ENCODE data around the gene POLR1C. TPM values are rescaled to one million over a fixed set of nuclear protein-coding genes. Genes with fewer than 3 reads are reported as not detected.
"Not testable (repeated sequence)": the region's sequence is repeated elsewhere in the genome, so short reads cannot be mapped to it uniquely, and the experiment has no call there.

The POLR1C gene
- 10 to 100 TPM; 27.4 to 27.6 TPM for total RNA-seq
- 10 to 100 TPM; 11.0 to 16.5 TPM for polyA plus RNA-seq
- long read RNA-seq, donor 1, transcript POLR1C-203 (9 exons, 1,355 nt) = major isoform, 12 of 26 reads
- long read RNA-seq, donor 1, partial matches to known transcripts = 1 of 26 reads
- long read RNA-seq, donor 1, other reads (novel, unspliced or antisense) = 11 of 26 reads
- long read RNA-seq, donor 2, partial matches to known transcripts = 1 of 23 reads
- long read RNA-seq, donor 2, other reads (novel, unspliced or antisense) = 20 of 23 reads

GRCh38 chr6:43516697-43517504 lies at the start of gene POLR1C, which contains the start of gene YIPF3:
TSS of gene POLR1C (plus strand) at chr6:43517089. CDS start at chr6:43517110, 21 bp downstream.
TSS of gene YIPF3 (minus strand) at chr6:43516926. CDS start at chr6:43516807, 119 bp downstream.
- ATAC-seq (ENCODE audit: low FRiP score) (peak; percentile 97), DNase-seq (peak; percentile 98)
- intact Hi-C loops (cut with DNase I) = no loop called here
- Histone ChIP-seq H3K27me3 (ENCODE audit: control insufficient read depth in 1 of 2, insufficient read depth in 2 of 2, low read length in 1 of 2) (no peaks in the 10 kb centered on the region), H3K4me3 (ENCODE audit: low read length in 2 of 2) (peak within 1 kb of the TSS; percentile 94), H3K36me3 (ENCODE audit: control insufficient read depth in 1 of 2, insufficient read depth in 2 of 2, low read length in 1 of 2) (peaks cover 12 to 15% of the 10 kb centered on the region in 2 donors), H3K9me3 (ENCODE audit: control insufficient read depth, low read length) (no peaks in the 10 kb centered on the region), H3K27ac (ENCODE audit: low read depth in 1 of 2, low read length in 2 of 2) (peak within 1 kb of the TSS in 1 of 2 donors; percentile 20), H3K4me1 (ENCODE audit: control insufficient read depth in 1 of 2, insufficient read depth in 2 of 2, low read length in 2 of 2) (peaks cover 0 to 3% of the 10 kb centered on the region in 2 donors)
- WGBS, 2 donors = 0 to 1% methylated on average over 57 of the region's 57 CpGs

DNA sequence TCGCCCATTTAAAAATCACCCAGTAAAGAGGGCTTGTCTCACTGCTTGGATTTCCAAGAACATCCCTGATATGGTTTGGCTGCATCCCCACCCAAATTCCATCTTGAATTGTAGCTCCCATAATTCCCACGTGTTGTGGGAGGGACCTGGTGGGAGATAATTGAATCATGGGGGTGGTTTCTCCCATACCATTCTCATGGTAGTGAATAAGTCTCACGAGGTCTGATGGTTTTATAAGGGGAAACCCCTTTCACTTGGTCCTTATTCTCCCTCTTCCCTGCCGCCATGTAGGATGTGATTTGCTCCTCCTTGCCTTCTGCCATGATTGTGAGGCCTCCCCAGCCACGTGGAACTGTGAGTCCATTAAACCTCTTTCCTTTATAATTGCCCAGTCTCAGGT lies 49.6 kb upstream of the POLR1C start:
- H3K4me1 ChIP-seq (ENCODE audit: control insufficient read depth in 1 of 2, insufficient read depth in 2 of 2, low read length in 2 of 2); H3K4me3 ChIP-seq (ENCODE audit: low read length in 2 of 2); intact Hi-C loops (cut with DNase I); H3K27ac ChIP-seq (ENCODE audit: low read depth in 1 of 2, low read length in 2 of 2); H3K36me3 ChIP-seq (ENCODE audit: control insufficient read depth in 1 of 2, insufficient read depth in 2 of 2, low read length in 1 of 2); H3K27me3 ChIP-seq (ENCODE audit: control insufficient read depth in 1 of 2, insufficient read depth in 2 of 2, low read length in 1 of 2); H3K9me3 ChIP-seq (ENCODE audit: control insufficient read depth, low read length); DNase-seq; ATAC-seq (ENCODE audit: low FRiP score): not testable (repeated sequence)
- 68% methylated on average over 5 of the region's 5 CpGs for WGBS, 2 donors

DNA sequence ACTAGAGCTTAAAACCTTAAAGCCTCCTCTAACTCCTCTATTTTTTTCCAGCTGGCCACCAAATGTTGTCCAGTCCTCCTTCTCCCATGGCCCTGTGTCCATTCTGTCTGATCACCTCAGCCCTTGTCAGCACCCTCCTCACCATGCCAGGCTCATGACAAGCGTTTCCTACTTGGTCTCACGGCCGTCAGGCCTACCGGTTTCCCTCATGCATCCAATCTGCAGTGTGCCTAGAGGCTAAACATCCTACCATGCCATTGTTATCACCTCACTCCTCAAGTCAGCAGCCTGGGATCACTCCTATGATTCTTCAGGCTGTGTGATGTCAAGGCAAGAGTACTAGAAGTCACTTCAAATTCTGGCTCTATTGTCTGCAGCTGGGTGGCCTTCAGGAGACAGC lies 49.1 kb upstream of the POLR1C start:
- no peaks in the 10 kb centered on the region for H3K36me3 ChIP-seq (ENCODE audit: control insufficient read depth in 1 of 2, insufficient read depth in 2 of 2, low read length in 1 of 2)
- ATAC-seq (ENCODE audit: low FRiP score) (no peak), DNase-seq (no peak)
- WGBS, 2 donors = 69 to 72% methylated on average over 4 of the region's 4 CpGs
- intact Hi-C loops (cut with DNase I) = no loop called here
- H3K27me3 ChIP-seq (ENCODE audit: control insufficient read depth in 1 of 2, insufficient read depth in 2 of 2, low read length in 1 of 2) = no peaks in the 10 kb centered on the region
- H3K9me3 ChIP-seq (ENCODE audit: control insufficient read depth, low read length) = no peaks in the 10 kb centered on the region
- no peak overlapping the region for H3K27ac ChIP-seq (ENCODE audit: low read depth in 1 of 2, low read length in 2 of 2)
- no peak overlapping the region for H3K4me3 ChIP-seq (ENCODE audit: low read length in 2 of 2)
- H3K4me1 ChIP-seq (ENCODE audit: control insufficient read depth in 1 of 2, insufficient read depth in 2 of 2, low read length in 2 of 2) = no peaks in the 10 kb centered on the region

DNA sequence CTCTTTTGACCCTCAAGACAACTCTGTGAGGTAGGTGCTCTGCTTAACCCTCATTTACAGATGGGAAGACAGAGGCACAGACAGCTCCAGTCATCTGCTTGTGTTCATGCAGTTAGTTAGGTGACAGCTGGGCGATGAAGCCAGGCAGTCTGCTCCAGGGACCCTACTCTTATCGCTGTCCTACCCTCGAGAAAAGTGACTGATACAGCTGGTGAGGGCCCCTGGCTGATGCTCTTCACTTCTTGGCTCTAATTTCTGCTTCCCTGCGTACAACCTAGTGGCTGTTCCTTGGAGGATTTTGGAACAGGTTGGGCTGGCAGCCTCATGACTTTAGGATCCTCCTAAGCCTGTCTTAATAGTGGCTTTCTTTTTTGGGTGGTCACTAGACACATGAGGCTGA lies 48.6 kb upstream of the POLR1C start:
- no peaks in the 10 kb centered on the region for H3K27me3 ChIP-seq (ENCODE audit: control insufficient read depth in 1 of 2, insufficient read depth in 2 of 2, low read length in 1 of 2)
- H3K9me3 ChIP-seq (ENCODE audit: control insufficient read depth, low read length) = no peaks in the 10 kb centered on the region
- 80 to 83% methylated on average over 4 of the region's 4 CpGs for WGBS, 2 donors
- H3K27ac ChIP-seq (ENCODE audit: low read depth in 1 of 2, low read length in 2 of 2) = no peak overlapping the region
- DNase-seq (no peak), ATAC-seq (ENCODE audit: low FRiP score) (no peak)
- intact Hi-C loops (cut with DNase I) = no loop called here
- no peak overlapping the region for H3K4me3 ChIP-seq (ENCODE audit: low read length in 2 of 2)
- H3K4me1 ChIP-seq (ENCODE audit: control insufficient read depth in 1 of 2, insufficient read depth in 2 of 2, low read length in 2 of 2) = no peaks in the 10 kb centered on the region
- H3K36me3 ChIP-seq (ENCODE audit: control insufficient read depth in 1 of 2, insufficient read depth in 2 of 2, low read length in 1 of 2) = no peaks in the 10 kb centered on the region

GRCh38 chr6:43468748-43469681 lies 47.9 kb upstream of the POLR1C start:
- Histone ChIP-seq H3K36me3 (ENCODE audit: control insufficient read depth in 1 of 2, insufficient read depth in 2 of 2, low read length in 1 of 2) (no peaks in the 10 kb centered on the region), H3K4me1 (ENCODE audit: control insufficient read depth in 1 of 2, insufficient read depth in 2 of 2, low read length in 2 of 2) (no peaks in the 10 kb centered on the region), H3K27ac (ENCODE audit: low read depth in 1 of 2, low read length in 2 of 2) (no peak overlapping the region), H3K27me3 (ENCODE audit: control insufficient read depth in 1 of 2, insufficient read depth in 2 of 2, low read length in 1 of 2) (no peaks in the 10 kb centered on the region), H3K9me3 (ENCODE audit: control insufficient read depth, low read length) (no peaks in the 10 kb centered on the region), H3K4me3 (ENCODE audit: low read length in 2 of 2) (no peak overlapping the region)
- WGBS, 2 donors = 68 to 71% methylated on average over 13 of the region's 13 CpGs
- intact Hi-C loops (cut with DNase I) = no loop called here
- DNase-seq = no peak
- ATAC-seq (ENCODE audit: low FRiP score) = peak; percentile 26

- DNase-seq (no peak), ATAC-seq (ENCODE audit: low FRiP score) (no peak)
- H3K27me3 ChIP-seq (ENCODE audit: control insufficient read depth in 1 of 2, insufficient read depth in 2 of 2, low read length in 1 of 2) = no peaks in the 10 kb centered on the region
- H3K36me3 ChIP-seq (ENCODE audit: control insufficient read depth in 1 of 2, insufficient read depth in 2 of 2, low read length in 1 of 2) = no peaks in the 10 kb centered on the region
- H3K4me3 ChIP-seq (ENCODE audit: low read length in 2 of 2) = no peak overlapping the region
- H3K4me1 ChIP-seq (ENCODE audit: control insufficient read depth in 1 of 2, insufficient read depth in 2 of 2, low read length in 2 of 2) = no peaks in the 10 kb centered on the region
- intact Hi-C loops (cut with DNase I) = no loop called here
- H3K27ac ChIP-seq (ENCODE audit: low read depth in 1 of 2, low read length in 2 of 2) = no peak overlapping the region
- no peaks in the 10 kb centered on the region for H3K9me3 ChIP-seq (ENCODE audit: control insufficient read depth, low read length)
- 88 to 94% methylated on average over 7 of the region's 7 CpGs for WGBS, 2 donors
These were observed 46.9 kb upstream of the POLR1C start for GRCh38 chr6:43469947-43470346.

DNA sequence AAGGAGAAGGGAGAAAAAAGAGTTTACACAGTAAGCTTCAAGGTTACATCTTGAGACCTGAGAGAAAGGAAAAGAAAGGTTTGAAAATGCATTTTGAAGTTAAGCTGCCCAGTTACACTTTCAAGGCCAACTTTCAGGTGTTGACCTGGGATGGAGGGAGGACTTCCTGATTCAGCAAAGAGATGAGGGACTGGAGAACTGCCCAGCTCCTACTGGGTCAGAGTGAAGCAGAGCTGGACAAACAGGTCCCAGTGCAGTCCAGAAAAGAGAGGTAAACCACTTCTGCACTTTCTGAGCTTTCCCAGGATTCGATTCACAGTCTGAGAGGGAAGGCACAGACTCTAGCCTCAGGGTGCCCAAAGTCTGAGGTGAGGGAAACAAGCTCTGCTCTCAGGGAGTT lies 45.5 kb upstream of the POLR1C start:
- WGBS, 2 donors = 70 to 81% methylated on average over 1 of the region's 1 CpG
- ATAC-seq (ENCODE audit: low FRiP score) = no peak

GRCh38 chr6:43472515-43472914 lies 44.4 kb upstream of the POLR1C start:
- no peak overlapping the region for H3K4me3 ChIP-seq (ENCODE audit: low read length in 2 of 2)
- intact Hi-C loops (cut with DNase I) = no loop called here

More for the DNA sequence above, 45.5 kb upstream of the POLR1C start:
- intact Hi-C loops (cut with DNase I) = no loop called here
- Histone ChIP-seq H3K9me3 (ENCODE audit: control insufficient read depth, low read length) (no peaks in the 10 kb centered on the region), H3K36me3 (ENCODE audit: control insufficient read depth in 1 of 2, insufficient read depth in 2 of 2, low read length in 1 of 2) (no peaks in the 10 kb centered on the region), H3K4me3 (ENCODE audit: low read length in 2 of 2) (no peak overlapping the region), H3K4me1 (ENCODE audit: control insufficient read depth in 1 of 2, insufficient read depth in 2 of 2, low read length in 2 of 2) (no peaks in the 10 kb centered on the region), H3K27me3 (ENCODE audit: control insufficient read depth in 1 of 2, insufficient read depth in 2 of 2, low read length in 1 of 2) (no peaks in the 10 kb centered on the region), H3K27ac (ENCODE audit: low read depth in 1 of 2, low read length in 2 of 2) (no peak overlapping the region)
- no peak for DNase-seq

More at GRCh38 chr6:43472515-43472914, 44.4 kb upstream of the POLR1C start:
- no peak for DNase-seq
- no peak for ATAC-seq (ENCODE audit: low FRiP score)
- H3K27ac ChIP-seq (ENCODE audit: low read depth in 1 of 2, low read length in 2 of 2) = no peak overlapping the region
- no peaks in the 10 kb centered on the region for H3K9me3 ChIP-seq (ENCODE audit: control insufficient read depth, low read length)
- H3K4me1 ChIP-seq (ENCODE audit: control insufficient read depth in 1 of 2, insufficient read depth in 2 of 2, low read length in 2 of 2) = no peaks in the 10 kb centered on the region
- H3K36me3 ChIP-seq (ENCODE audit: control insufficient read depth in 1 of 2, insufficient read depth in 2 of 2, low read length in 1 of 2) = no peaks in the 10 kb centered on the region
- 94 to 98% methylated on average over 4 of the region's 4 CpGs for WGBS, 2 donors
- H3K27me3 ChIP-seq (ENCODE audit: control insufficient read depth in 1 of 2, insufficient read depth in 2 of 2, low read length in 1 of 2) = no peaks in the 10 kb centered on the region
